ENCODE results near the gene GFOD1. TPM values are rescaled to one million over a fixed set of nuclear protein-coding genes. Genes with fewer than 3 reads are reported as not detected.

The GFOD1 gene
- total and polyA plus RNA-seq, 2 donors (not counting 1 experiment from before 2014, with no cell fraction given) = 10.5 to 25.3 TPM

GRCh38 chr6:13421425-13422059, 65.9 kb downstream of the GFOD1 start:
- Histone ChIP-seq H3K79me2 (ENCODE audit: control insufficient read depth, insufficient read depth, low read length) (no peaks in the 10 kb centered on the region), H3K9ac (ENCODE audit: insufficient read depth, low read length) (no peak overlapping the region)
- peak in 1 of 2 donors; percentile 9 for DNase-seq (ENCODE audit: low read depth in 2 of 2)

GRCh38 chr6:13420269-13420668, 67.1 kb downstream of the GFOD1 start:
- no peaks in the 10 kb centered on the region for H4K20me1 ChIP-seq (ENCODE audit: control insufficient read depth, extremely low read depth, insufficient read depth, low read length)
- H3K4me1 ChIP-seq (ENCODE audit: control insufficient read depth, extremely low read depth, insufficient read depth, low read length) = peaks cover 5% of the 10 kb centered on the region
- H3K9me3 ChIP-seq (ENCODE audit: control insufficient read depth, insufficient read depth, low read depth, low read length) = no peaks in the 10 kb centered on the region
- no peak for DNase-seq (ENCODE audit: low read depth in 2 of 2)
- H3K9ac ChIP-seq (ENCODE audit: insufficient read depth, low read length) = no peak overlapping the region
- no peak overlapping the region for H3K4me3 ChIP-seq (replicated peaks in 1 of 4; ENCODE audit: control extremely low read depth in 1 of 4, insufficient read depth in 1 of 4, low read depth in 3 of 4, low read length in 4 of 4)
- no peak overlapping the region for H2AFZ ChIP-seq (ENCODE audit: low read length)
- no peaks in the 10 kb centered on the region for H3K79me2 ChIP-seq (ENCODE audit: control insufficient read depth, insufficient read depth, low read length)
- no peaks in the 10 kb centered on the region for H3K27me3 ChIP-seq (ENCODE audit: control insufficient read depth, insufficient read depth, low read length)
- TF ChIP-seq EZH2 (IDR thresholded peaks at IDR 0.05; ENCODE audit: low read length, missing control alignments) = no peak
- no peak for TF ChIP-seq CTCF (conservative IDR thresholded peaks at IDR 0.05 in 1 of 2, IDR thresholded peaks at IDR 0.05 in 1 of 2; ENCODE audit: low read depth in 1 of 2, low read length in 2 of 2)
- H3K27ac ChIP-seq (ENCODE audit: insufficient read depth, low read length) = no peak overlapping the region
- H3K4me2 ChIP-seq (ENCODE audit: extremely low read depth, insufficient read depth, low read length) = peak overlapping the region; percentile 29
- no peaks in the 10 kb centered on the region for H3K36me3 ChIP-seq (ENCODE audit: control insufficient read depth, insufficient read depth, low read length)

More at GRCh38 chr6:13421425-13422059, 65.9 kb downstream of the GFOD1 start:
- TF ChIP-seq CTCF (conservative IDR thresholded peaks at IDR 0.05 in 1 of 2, IDR thresholded peaks at IDR 0.05 in 1 of 2; ENCODE audit: low read depth in 1 of 2, low read length in 2 of 2) (no peak), EZH2 (IDR thresholded peaks at IDR 0.05; ENCODE audit: low read length, missing control alignments) (no peak)
- no peaks in the 10 kb centered on the region for H3K36me3 ChIP-seq (ENCODE audit: control insufficient read depth, insufficient read depth, low read length)
- H4K20me1 ChIP-seq (ENCODE audit: control insufficient read depth, extremely low read depth, insufficient read depth, low read length) = no peaks in the 10 kb centered on the region
- H3K4me2 ChIP-seq (ENCODE audit: extremely low read depth, insufficient read depth, low read length) = no peak overlapping the region
- no peak overlapping the region for H3K4me3 ChIP-seq (replicated peaks in 1 of 4; ENCODE audit: control extremely low read depth in 1 of 4, insufficient read depth in 1 of 4, low read depth in 3 of 4, low read length in 4 of 4)
- no peak overlapping the region for H3K27ac ChIP-seq (ENCODE audit: insufficient read depth, low read length)
- H3K9me3 ChIP-seq (ENCODE audit: control insufficient read depth, insufficient read depth, low read depth, low read length) = no peaks in the 10 kb centered on the region
- H2AFZ ChIP-seq (ENCODE audit: low read length) = no peak overlapping the region
- H3K27me3 ChIP-seq (ENCODE audit: control insufficient read depth, insufficient read depth, low read length) = no peaks in the 10 kb centered on the region
- H3K4me1 ChIP-seq (ENCODE audit: control insufficient read depth, extremely low read depth, insufficient read depth, low read length) = peaks cover 7% of the 10 kb centered on the region

- H3K9me3 ChIP-seq (ENCODE audit: control insufficient read depth, insufficient read depth, low read depth, low read length) = no peaks in the 10 kb centered on the region
- no peak overlapping the region for H3K27ac ChIP-seq (ENCODE audit: insufficient read depth, low read length)
- H3K4me3 ChIP-seq (replicated peaks in 1 of 4; ENCODE audit: control extremely low read depth in 1 of 4, insufficient read depth in 1 of 4, low read depth in 3 of 4, low read length in 4 of 4) = no peak overlapping the region
- H3K4me2 ChIP-seq (ENCODE audit: extremely low read depth, insufficient read depth, low read length) = no peak overlapping the region
- no peaks in the 10 kb centered on the region for H3K36me3 ChIP-seq (ENCODE audit: control insufficient read depth, insufficient read depth, low read length)
- H4K20me1 ChIP-seq (ENCODE audit: control insufficient read depth, extremely low read depth, insufficient read depth, low read length) = no peaks in the 10 kb centered on the region
- no peaks in the 10 kb centered on the region for H3K79me2 ChIP-seq (ENCODE audit: control insufficient read depth, insufficient read depth, low read length)
- H3K4me1 ChIP-seq (ENCODE audit: control insufficient read depth, extremely low read depth, insufficient read depth, low read length) = peaks cover 2% of the 10 kb centered on the region
- H2AFZ ChIP-seq (ENCODE audit: low read length) = no peak overlapping the region
- H3K9ac ChIP-seq (ENCODE audit: insufficient read depth, low read length) = no peak overlapping the region
- H3K27me3 ChIP-seq (ENCODE audit: control insufficient read depth, insufficient read depth, low read length) = no peaks in the 10 kb centered on the region
- no peak for DNase-seq (ENCODE audit: low read depth in 2 of 2)
- no peak for TF ChIP-seq EZH2 (IDR thresholded peaks at IDR 0.05; ENCODE audit: low read length, missing control alignments)
- no peak for TF ChIP-seq CTCF (conservative IDR thresholded peaks at IDR 0.05 in 1 of 2, IDR thresholded peaks at IDR 0.05 in 1 of 2; ENCODE audit: low read depth in 1 of 2, low read length in 2 of 2)
Observed at GRCh38 chr6:13419422-13420195, 67.8 kb downstream of the GFOD1 start.

Measured in fibroblast of lung (primary cell).